Activated CD4-positive, alpha-beta memory T cell treated with anti-CD3 and anti-CD28 coated beads for 36 hours (primary cell): ENCODE measurements around the gene OR6J1. TPM values are rescaled to one million over a fixed set of nuclear protein-coding genes. Genes with fewer than 3 reads are reported as not detected.
"Not testable (repeated sequence)": the region's sequence is repeated elsewhere in the genome, so short reads cannot be mapped to it uniquely, and the experiment has no call there.

Experiments used
- CTCF ChIA-PET: fragments of 350-600 bp; sonication (Branson Sonifier 250); formaldehyde crosslinking; loops from one replicate; lab custom pipeline; 2021; ENCODE audit warnings: antibody characterized with exemption, inconsistent platforms; lab: Charles Lee
- POLR2A ChIA-PET: fragments of 350-600 bp; sonication (Branson Sonifier 250); formaldehyde crosslinking; loops from one replicate; lab custom pipeline; 2021; ENCODE audit warnings: antibody characterized with exemption; lab: Charles Lee
- DNase-seq: peaks from one replicate; pipeline ENCODE4 v3.0.0-alpha.2; 2020
- H3K27ac Mint-ChIP-seq: one replicate; pipeline ENCODE4 v1.8.0; 2021; ENCODE audit warnings: mixed read lengths
- H3K27me3 Mint-ChIP-seq: one replicate; pipeline ENCODE4 v1.8.0; 2021; ENCODE audit warnings: mixed read lengths
- H3K36me3 Mint-ChIP-seq: one replicate; pipeline ENCODE4 v1.8.0; 2021; ENCODE audit warnings: mixed read lengths
- H3K4me1 Mint-ChIP-seq: one replicate; pipeline ENCODE4 v1.8.0; 2021; ENCODE audit warnings: low read depth, mixed read lengths
- H3K4me3 Mint-ChIP-seq: one replicate; pipeline ENCODE4 v1.8.0; 2021; ENCODE audit warnings: mild to moderate bottlenecking, mixed read lengths
- H3K9me3 Mint-ChIP-seq: one replicate; pipeline ENCODE4 v1.8.0; 2021; ENCODE audit warnings: mixed read lengths
- intact Hi-C: fragments of 100-400 bp; cut with micrococcal nuclease; formaldehyde crosslinking; loops from one replicate; pipeline ENCODE4 v1.15.1; 2023
- total RNA-seq, 2 experiments: library from RNA; stranded (reverse); gene quantifications; one replicate each; pipeline ENCODE4 v1.2.3, GENCODE V29; 2021

Gene OR6J1
- total RNA-seq, 2 experiments from 2014 or later = not detected

GRCh38 chr14:22589096-22589839 is 54.9 kb downstream of the OR6J1 start, which contains the start of gene DAD1:
Gene DAD1 (minus strand): TSS chr14:22589224. CDS start chr14:22589157, 67 bp downstream.
- Mint-ChIP-seq H3K36me3 (peaks cover 31% of the 10 kb centered on the region), H3K27ac (peak within 1 kb of the TSS; percentile 100), H3K27me3 (peaks cover 5% of the 10 kb centered on the region), H3K9me3 (no peaks in the 10 kb centered on the region), H3K4me1 (peaks cover 64% of the 10 kb centered on the region), H3K4me3 (peak within 1 kb of the TSS; percentile 99)
- CTCF ChIA-PET = interaction anchor here (0.6 to 5.1 kb wide), 25 partner anchors 11 to 744 kb away, joined by 3 to 82 read pairs (median 4); partner anchors contain the start of genes ABHD4, OXA1L, PRMT5 and RBM23
- intact Hi-C loops = loop anchor here (1.0 to 10.0 kb wide), 11 partner anchors 9 to 1134 kb away; partner anchors contain the start of genes ABHD4, CHD8, LRP10 and OXA1L
- POLR2A ChIA-PET = interaction anchor here (0.6 to 4.5 kb wide), 23 partner anchors 10 to 982 kb away, joined by 3 to 77 read pairs (median 5); partner anchors contain the start of genes ABHD4, LRP10, MRPL52 and OXA1L
- peak; percentile 100 for DNase-seq

- intact Hi-C loops = loop anchor here (1.0 to 10.0 kb wide), 11 partner anchors 10 to 1134 kb away; partner anchors contain the start of genes ABHD4, CHD8, LRP10 and OXA1L
- H3K27ac Mint-ChIP-seq = peak overlapping the region; percentile 100
- DNase-seq = peak; percentile 31
- peaks cover 32% of the 10 kb centered on the region for H3K36me3 Mint-ChIP-seq
- H3K9me3 Mint-ChIP-seq = no peaks in the 10 kb centered on the region
- H3K27me3 Mint-ChIP-seq = peaks cover 5% of the 10 kb centered on the region
- peaks cover 68% of the 10 kb centered on the region for H3K4me1 Mint-ChIP-seq
- peak overlapping the region; percentile 99 for H3K4me3 Mint-ChIP-seq
- ChIA-PET POLR2A (interaction anchor here (0.6 to 4.5 kb wide), 27 partner anchors 10 to 1323 kb away, joined by 3 to 77 read pairs (median 4); partner anchors contain the start of genes ABHD4, LRP10, MRPL52 and OXA1L), CTCF (interaction anchor here (0.7 to 5.1 kb wide), 21 partner anchors 11 to 744 kb away, joined by 3 to 82 read pairs (median 5); partner anchors contain the start of genes ABHD4, OXA1L and PRMT5)
Measured at GRCh38 chr14:22588526-22589095, 55.5 kb downstream of the OR6J1 start.

GRCh38 chr14:22587677-22588422 is 56.3 kb downstream of the OR6J1 start:
- intact Hi-C loops = loop anchor here (2.0 to 10.0 kb wide), 4 partner anchors 64 to 1133 kb away; partner anchors contain the start of genes CHD8 and RBM23
- H3K27me3 Mint-ChIP-seq, H3K9me3 Mint-ChIP-seq: not testable (repeated sequence)
- CTCF ChIA-PET = interaction anchor here (0.8 to 5.1 kb wide), 13 partner anchors 12 to 547 kb away, joined by 3 to 82 read pairs (median 11); partner anchors contain the start of gene ABHD4
- Mint-ChIP-seq H3K4me3 (peak overlapping the region; percentile 99), H3K4me1 (peaks cover 76% of the 10 kb centered on the region), H3K27ac (peak overlapping the region; percentile 100), H3K36me3 (peaks cover 38% of the 10 kb centered on the region)
- peak; percentile 20 for DNase-seq
- POLR2A ChIA-PET = interaction anchor here (0.6 to 4.5 kb wide), 20 partner anchors 9 to 1322 kb away, joined by 3 to 77 read pairs (median 4); partner anchors contain the start of genes ABHD4, LRP10, OXA1L and RBM23

GRCh38 chr14:22587247-22587646 is 56.9 kb downstream of the OR6J1 start:
- Mint-ChIP-seq H3K4me1 (peaks cover 80% of the 10 kb centered on the region), H3K4me3 (peak overlapping the region; percentile 99), H3K36me3 (peaks cover 42% of the 10 kb centered on the region), H3K9me3 (no peaks in the 10 kb centered on the region), H3K27ac (peak overlapping the region; percentile 100), H3K27me3 (peaks cover 5% of the 10 kb centered on the region)
- intact Hi-C loops = loop anchor here (5.0 to 10.0 kb wide), 3 partner anchors 65 to 1132 kb away; partner anchors contain the start of gene CHD8
- CTCF ChIA-PET = interaction anchor here (1.7 to 5.1 kb wide), 5 partner anchors 13 to 66 kb away, joined by 4 to 52 read pairs (median 37); partner anchors contain the start of gene ABHD4
- DNase-seq = no peak
- POLR2A ChIA-PET = interaction anchor here (0.6 to 4.5 kb wide), 12 partner anchors 8 to 284 kb away, joined by 3 to 77 read pairs (median 4); partner anchors contain the start of genes ABHD4, LRP10 and OXA1L

GRCh38 chr14:22583994-22584393 is 60.2 kb downstream of the OR6J1 start:
- H3K27ac Mint-ChIP-seq = peak overlapping the region; percentile 75
- H3K9me3 Mint-ChIP-seq = no peaks in the 10 kb centered on the region
- H3K27me3 Mint-ChIP-seq = peaks cover 2% of the 10 kb centered on the region
- peak overlapping the region; percentile 31 for H3K4me3 Mint-ChIP-seq
- H3K4me1 Mint-ChIP-seq = peaks cover 77% of the 10 kb centered on the region
- CTCF ChIA-PET = interaction anchor here (1.0 to 4.5 kb wide), 3 partner anchors 10 to 269 kb away, joined by 3 to 49 read pairs (median 4); no protein-coding TSS in a partner anchor
- DNase-seq = peak; percentile 50
- intact Hi-C loops = loop anchor here (2.0 to 10.0 kb wide), 2 partner anchors 15 to 1129 kb away; partner anchors contain the start of genes ABHD4 and CHD8
- POLR2A ChIA-PET = interaction anchor here (1.1 to 1.6 kb wide), 2 partner anchors 14 to 23 kb away, joined by 3 to 5 read pairs; no protein-coding TSS in a partner anchor
- peaks cover 51% of the 10 kb centered on the region for H3K36me3 Mint-ChIP-seq

Other genes with a start within 250 kb of the OR6J1 start
- gene DAD1, start 55.1 kb downstream of the OR6J1 start, total RNA-seq = 100 to 1,000 TPM; 292 to 305 TPM
- 10 to 100 TPM; 10.0 to 13.6 TPM for gene ABHD4, start 46.1 kb downstream of the OR6J1 start, total RNA-seq
- 100 to 1,000 TPM; 131 to 136 TPM for gene OXA1L, start 122.3 kb upstream of the OR6J1 start, total RNA-seq
- gene SLC7A7, start 171.1 kb upstream of the OR6J1 start, total RNA-seq = under 1 TPM; 0.10 to 0.34 TPM
- 100 to 1,000 TPM; 152 to 156 TPM for gene MRPL52, start 185.5 kb upstream of the OR6J1 start, total RNA-seq
- 1 to 10 TPM; 1.1 to 1.4 TPM for gene MMP14, start 192.2 kb upstream of the OR6J1 start, total RNA-seq
- 10 to 100 TPM; 62.4 to 64.3 TPM for gene LRP10, start 227.4 kb upstream of the OR6J1 start, total RNA-seq
- under 1 TPM; 0.36 to 0.77 TPM for gene REM2, start 238.9 kb upstream of the OR6J1 start, total RNA-seq